ENCODE data around the gene MCU. TPM values are rescaled to one million over a fixed set of nuclear protein-coding genes. Genes with fewer than 3 reads are reported as not detected.

MCU gene
- total and polyA plus RNA-seq, 2 of the 8 experiments (the other 6 are each of a cell fraction or from before 2014, with no cell fraction given), result 51.6 to 62.2 TPM

- Histone ChIP-seq H4K8ac (ENCODE audit: extremely low read depth, insufficient read depth, low read length) (0 out of 2 replicates have a peak overlapping the region, but pooled peaks have one; percentile 14), H3K79me2 (ENCODE audit: control insufficient read depth in 1 of 2, insufficient read depth in 2 of 2, low read length in 2 of 2) (no peaks in the 10 kb centered on the region), H2BK5ac (ENCODE audit: low read depth, low read length) (no peak overlapping the region), H3K9ac (replicated peaks in 1 of 4; ENCODE audit: extremely low read depth in 1 of 4, low read depth in 3 of 4, low read length in 3 of 4) (no peak overlapping the region), H3K27me3 (replicated peaks in 1 of 4; ENCODE audit: control insufficient read depth in 3 of 4, extremely low read depth in 1 of 4, insufficient read depth in 3 of 4, low read length in 3 of 4) (no peaks in the 10 kb centered on the region), H3K14ac (ENCODE audit: insufficient read length) (no peak overlapping the region), H3K56ac (replicated peaks; ENCODE audit: insufficient read length, low read depth, low read length) (no peak overlapping the region), H3K4ac (replicated peaks; ENCODE audit: insufficient read length, low read depth, low read length) (no peak overlapping the region), H4K20me1 (replicated peaks in 1 of 2; ENCODE audit: control insufficient read depth in 1 of 2, insufficient read depth in 2 of 2, low read length in 2 of 2) (no peaks in the 10 kb centered on the region), H4K91ac (replicated peaks; ENCODE audit: insufficient read length, low read length) (no peak overlapping the region), H2BK120ac (replicated peaks; ENCODE audit: low read depth, low read length) (no peak overlapping the region), H3K4me3 (ENCODE audit: extremely low read depth in 1 of 4, insufficient read depth in 2 of 4, low read depth in 3 of 4, low read length in 4 of 4) (no peak overlapping the region), H2AFZ (ENCODE audit: low read length) (peak overlapping the region; percentile 77), H2BK12ac (ENCODE audit: low read depth, low read length) (peak overlapping the region; percentile 35; the same call in 1 of the 2 replicates), H3K4me1 (replicated peaks in 1 of 4; ENCODE audit: control insufficient read depth in 3 of 4, insufficient read depth in 4 of 4, low read length in 3 of 4) (no peaks in the 10 kb centered on the region), H3K9me3 (ENCODE audit: insufficient read depth in 2 of 2, low read depth in 1 of 2, low read length in 1 of 2) (no peaks in the 10 kb centered on the region), H3K23me2 (ENCODE audit: low read depth, low read length) (no peaks in the 10 kb centered on the region), H3K79me1 (ENCODE audit: low read depth, low read length) (no peaks in the 10 kb centered on the region), H3K18ac (ENCODE audit: extremely low read depth, low read length) (no peak overlapping the region), H2BK20ac (ENCODE audit: low read length) (no peak overlapping the region), H4K5ac (ENCODE audit: insufficient read length, low read depth, low read length) (no peak overlapping the region), H3K36me3 (ENCODE audit: control insufficient read depth in 2 of 4, insufficient read depth in 4 of 4, low read length in 3 of 4) (no peaks in the 10 kb centered on the region), H3K27ac (ENCODE audit: low read depth, low read length) (no peak overlapping the region), H2BK15ac (ENCODE audit: low read length) (no peak overlapping the region), H2AK5ac (ENCODE audit: low read depth, low read length) (no peak overlapping the region), H3K23ac (ENCODE audit: insufficient read length) (no peak overlapping the region), H3K4me2 (ENCODE audit: insufficient read depth in 1 of 2, low read depth in 2 of 2, low read length in 2 of 2) (no peak overlapping the region)
- ChIA-PET POLR2A (ENCODE audit: partially characterized antibody) (interaction anchor here (0.9 kb wide), 1 partner anchor 22 kb away, joined by 3 read pairs; the partner anchor contains the start of gene PLA2G12B), CTCF (ENCODE audit: partially characterized antibody) (interaction anchor here (1.0 to 1.3 kb wide), 2 partner anchors 12 to 132 kb away, joined by 3 read pairs; no protein-coding TSS in a partner anchor)
- FAIRE-seq (no peak), DNase-seq (ENCODE audit: low read depth in 1 of 2, low spot score in 2 of 2) (no peak)
- WGBS, 2 experiments (ENCODE audit: extremely low coverage in 1 of 2, insufficient coverage in 1 of 2, insufficient read length in 1 of 2, insufficient replicate concordance in 2 of 2, low coverage in 1 of 2, low lambda C conversion rate in 2 of 2, missing lambda C conversion rate in 1 of 2), result 93% methylated on average over 20 of the region's 20 CpGs; no CpG with 5 or more reads in 1 of the 2 experiments
- TF ChIP-seq GABPA (IDR thresholded peaks at IDR 0.05; ENCODE audit: borderline replicate concordance, insufficient read depth, low read length), result no peak
- no peak for TF ChIP-seq TAF7 (optimal IDR thresholded peaks at IDR 0.05; ENCODE audit: borderline replicate concordance, low read depth, low read length)
- no peak for TF ChIP-seq CHD1 (IDR thresholded peaks at IDR 0.05; ENCODE audit: low read depth, low read length)
- TF ChIP-seq RAD21 (IDR thresholded peaks at IDR 0.05 in 1 of 2, conservative IDR thresholded peaks at IDR 0.05 in 1 of 2; ENCODE audit: low read depth in 2 of 2, low read length in 2 of 2), result no peak
These were observed 240.5 kb downstream of the MCU start for GRCh38 chr10:72932259-72933015.
